T-helper 9 cell (primary cell): Measurements from ENCODE around the gene RAB26.
A peak's percentile ranks its signal among the peaks of the same experiment; 100 is the strongest.
"Not testable (repeated sequence)": the region's sequence is repeated elsewhere in the genome, so short reads cannot be mapped to it uniquely, and the experiment has no call there.

Experiments used
- DNase-seq: peaks from one replicate; pipeline ENCODE4 v3.0.0-alpha.2; 2020

RAB26 gene

GRCh38 chr16:2117960-2118722, 30.3 kb upstream of the RAB26 start:
- DNase-seq = not testable (repeated sequence)

GRCh38 chr16:2121325-2121724, 27.1 kb upstream of the RAB26 start:
- not testable (repeated sequence) for DNase-seq

GRCh38 chr16:2121853-2122252, 26.6 kb upstream of the RAB26 start:
- no peak for DNase-seq

DNA sequence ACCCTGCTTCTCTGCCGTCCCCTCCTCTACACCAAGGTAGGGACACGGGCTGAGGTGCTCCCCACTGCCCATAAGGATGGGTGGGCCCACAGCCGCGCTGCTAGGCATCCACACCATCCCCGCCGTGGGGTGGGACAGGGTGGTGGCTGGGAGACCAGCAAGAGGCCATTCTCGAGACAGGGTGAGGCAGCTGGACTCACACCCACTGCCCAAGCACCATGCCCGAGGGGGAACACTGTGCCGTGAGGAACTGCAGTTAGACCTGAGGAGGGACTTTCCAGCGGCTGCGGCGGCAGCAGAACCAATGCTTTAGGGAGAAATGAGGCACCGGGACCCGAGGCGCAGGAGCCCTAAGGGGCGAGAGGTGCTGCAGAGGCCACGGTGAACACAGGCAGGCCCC, 26.0 kb upstream of the RAB26 start:
- no peak for DNase-seq

GRCh38 chr16:2122934-2123683, 25.3 kb upstream of the RAB26 start:
- not testable (repeated sequence) for DNase-seq

DNA sequence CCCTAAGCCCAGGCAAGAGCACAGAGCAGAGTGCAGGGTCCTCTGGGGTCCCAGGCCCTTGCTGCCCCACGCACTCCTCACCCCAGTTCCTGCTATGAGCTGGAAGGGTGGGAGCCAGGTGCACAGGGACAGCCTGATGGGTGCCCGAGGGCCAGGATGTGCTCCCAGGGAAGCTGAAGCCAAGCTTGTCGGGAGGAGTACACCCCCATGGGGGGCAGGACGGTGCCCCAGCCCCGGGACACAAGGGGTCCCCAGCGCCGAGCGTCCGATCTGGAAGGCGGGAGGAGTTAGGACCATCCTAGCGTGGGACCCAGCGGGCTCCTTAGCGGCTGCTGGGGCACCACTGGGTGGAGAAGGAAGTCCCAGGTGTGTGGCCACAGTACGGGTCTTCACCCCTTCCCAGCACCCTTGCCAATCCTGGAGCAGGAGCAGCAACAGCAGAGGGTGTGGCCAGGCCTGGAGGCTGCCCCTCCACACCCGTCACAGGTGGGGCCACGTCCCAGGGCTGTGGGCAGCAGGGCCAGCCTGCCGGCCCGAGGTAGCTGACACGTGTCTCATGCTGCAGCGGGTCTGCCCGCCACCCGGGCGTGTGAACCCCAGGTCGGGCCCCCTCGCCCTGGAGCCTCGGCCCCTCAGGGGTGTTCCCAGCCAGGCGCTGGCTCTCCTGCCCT, 24.6 kb upstream of the RAB26 start:
- not testable (repeated sequence) for DNase-seq

GRCh38 chr16:2124377-2124693, 24.1 kb upstream of the RAB26 start:
- DNase-seq = not testable (repeated sequence)

- not testable (repeated sequence) for DNase-seq
These were observed 23.6 kb upstream of the RAB26 start for GRCh38 chr16:2124694-2125444.

GRCh38 chr16:2125609-2126008, 22.8 kb upstream of the RAB26 start:
- not testable (repeated sequence) for DNase-seq

GRCh38 chr16:2126161-2126743, 22.2 kb upstream of the RAB26 start:
- not testable (repeated sequence) for DNase-seq

- not testable (repeated sequence) for DNase-seq
These were observed 21.4 kb upstream of the RAB26 start for GRCh38 chr16:2126928-2127556.

- not testable (repeated sequence) for DNase-seq
These were observed 20.7 kb upstream of the RAB26 start for GRCh38 chr16:2127630-2128280.

DNA sequence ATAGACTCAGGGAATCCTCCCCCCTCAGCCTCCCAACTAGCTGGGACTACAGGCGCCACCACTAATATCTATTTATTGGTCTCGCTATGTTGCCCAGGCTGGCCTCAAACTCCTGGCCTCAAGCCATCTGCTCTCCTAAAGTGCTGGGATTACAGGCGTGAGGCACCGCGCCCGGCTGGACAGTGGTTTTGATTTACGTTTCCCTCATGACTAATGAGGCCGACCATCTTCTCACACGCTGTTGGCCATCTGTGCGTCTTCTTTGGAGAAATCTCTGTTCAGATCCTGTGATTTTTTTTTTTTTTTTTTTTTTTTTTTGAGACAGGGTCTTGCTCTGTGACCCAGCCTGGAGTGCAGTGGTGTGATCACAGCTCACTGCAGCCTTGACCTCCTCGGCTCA, 19.2 kb upstream of the RAB26 start:
- DNase-seq = not testable (repeated sequence)

GRCh38 chr16:2129890-2130447, 18.5 kb upstream of the RAB26 start:
- not testable (repeated sequence) for DNase-seq

DNA sequence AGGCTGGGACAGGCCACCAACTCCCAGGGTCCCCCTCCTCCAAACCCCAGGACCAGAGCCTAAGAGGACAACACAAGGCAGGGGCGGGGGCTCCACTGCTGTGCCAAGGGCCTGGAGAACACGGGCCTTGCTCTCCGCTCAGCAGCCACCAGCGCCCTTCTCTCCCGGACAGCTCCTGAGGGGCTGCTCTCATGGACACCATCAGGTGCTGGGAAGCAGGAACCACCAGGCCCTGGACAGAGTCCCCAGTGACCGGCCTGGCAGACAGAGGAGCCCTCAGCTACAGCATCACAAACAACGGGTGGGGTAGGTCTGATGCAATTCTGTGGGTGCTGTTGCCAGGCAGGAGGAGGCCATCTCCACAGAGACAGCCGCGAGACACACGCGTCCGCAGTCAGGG, 14.6 kb upstream of the RAB26 start:
- not testable (repeated sequence) for DNase-seq

DNA sequence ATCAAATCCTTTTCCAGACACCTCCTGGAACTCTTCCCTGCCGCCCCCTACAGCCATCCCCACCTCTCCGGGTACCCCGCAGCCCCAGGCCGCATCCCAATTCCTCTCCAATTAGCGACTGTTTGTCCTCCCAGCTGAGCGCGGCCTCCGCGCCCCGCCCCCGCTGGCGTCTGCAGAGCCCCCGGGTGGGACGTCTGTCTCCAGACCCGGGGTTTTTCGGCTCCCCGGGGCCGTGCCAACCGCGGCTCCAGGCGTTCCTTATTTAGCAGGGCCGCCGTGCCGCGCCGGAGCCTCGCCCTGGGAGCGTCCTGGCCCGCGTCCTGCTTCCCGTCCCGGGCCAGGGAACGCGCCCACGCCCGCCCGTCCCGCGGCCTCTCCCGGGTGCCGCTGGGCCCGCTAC, 13.4 kb upstream of the RAB26 start:
- not testable (repeated sequence) for DNase-seq

DNA sequence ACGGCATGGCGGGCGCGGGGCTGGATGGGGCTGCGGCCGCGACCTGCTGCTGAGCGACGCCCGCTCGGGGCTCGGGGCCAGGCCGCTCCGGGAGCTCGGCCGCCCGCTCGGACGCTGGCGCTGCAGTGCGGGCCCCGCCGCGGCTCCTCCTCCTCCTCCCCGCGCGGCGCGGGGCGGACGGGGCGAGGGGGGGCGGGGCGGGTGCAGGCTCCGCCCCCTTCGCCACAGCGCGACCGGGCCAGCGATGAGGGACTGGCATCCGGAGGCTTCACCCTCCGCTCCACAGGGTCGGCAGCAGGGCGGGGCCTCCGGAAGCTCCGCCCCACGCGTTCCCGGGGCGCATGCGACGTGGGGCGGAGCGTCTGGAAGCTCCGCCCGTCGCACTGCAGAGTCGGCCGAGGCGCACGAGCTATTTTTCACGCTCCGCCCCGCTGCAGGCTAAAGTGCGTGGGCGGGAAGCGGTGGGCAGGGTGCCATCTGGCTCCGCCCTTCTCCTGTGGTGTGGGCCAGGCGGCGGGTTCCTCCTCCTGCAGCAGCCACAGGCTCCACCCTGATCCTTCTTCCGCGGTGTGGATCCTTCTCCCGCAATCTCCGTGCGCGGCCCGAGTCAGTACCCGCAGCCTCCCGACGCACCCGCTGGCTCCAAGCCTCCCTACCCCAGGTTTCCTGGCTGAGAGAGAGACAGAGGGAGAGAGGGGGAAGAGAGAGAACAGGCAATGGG, 12.5 kb upstream of the RAB26 start, which contains the start of gene PKD1:
Gene PKD1 (minus strand): TSS at position 129 of the 721 bp plus-strand sequence. CDS start 209 bp downstream, outside the sequence.
- peak; percentile 99 for DNase-seq

GRCh38 chr16:2142942-2143877, 5.2 kb upstream of the RAB26 start:
- no peak for DNase-seq

- no peak for DNase-seq
These were observed 4.4 kb upstream of the RAB26 start for GRCh38 chr16:2143878-2144485.
